NCI-H526 treated with DMSO at 0.1 percent for 48 hours (cell line): Measurements from ENCODE around the gene TIFAB.
A peak's percentile ranks its signal among the peaks of the same experiment; 100 is the strongest.

Source experiments
- DNase-seq: peaks from one replicate; lab custom pipeline; 2025; lab: John Stamatoyannopoulos, UW

Gene TIFAB

GRCh38 chr5:135481909-135482311 lies 29.8 kb upstream of the TIFAB start:
- DNase-seq = no peak

GRCh38 chr5:135481387-135481786 lies 29.2 kb upstream of the TIFAB start:
- no peak for DNase-seq

GRCh38 chr5:135480511-135480910 lies 28.4 kb upstream of the TIFAB start:
- DNase-seq = no peak

- no peak for DNase-seq
Observed at GRCh38 chr5:135478938-135479337, 26.8 kb upstream of the TIFAB start.

DNA sequence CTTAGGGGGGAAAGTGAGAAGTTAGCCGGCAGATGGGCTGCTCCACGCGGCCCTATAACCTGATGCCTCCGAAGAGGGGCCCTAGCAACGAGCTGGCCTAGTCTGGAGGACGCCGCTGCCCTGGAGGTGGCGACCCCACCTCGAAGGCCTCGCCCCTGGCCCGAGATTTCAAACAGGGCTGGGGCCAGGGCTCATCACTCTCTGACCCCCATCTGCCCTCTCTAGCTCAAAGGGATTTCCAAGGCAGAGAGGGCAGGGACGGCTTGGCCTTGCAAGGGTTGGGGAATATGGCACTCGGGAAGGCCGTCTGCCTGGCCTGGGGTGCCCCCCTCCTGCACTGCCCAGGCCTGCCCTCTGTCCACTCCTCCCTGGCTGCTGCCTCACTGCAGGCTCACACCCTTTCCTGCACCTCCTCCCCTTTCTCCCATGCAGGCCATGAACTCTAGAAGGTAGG lies 25.5 kb upstream of the TIFAB start:
- DNase-seq = no peak

DNA sequence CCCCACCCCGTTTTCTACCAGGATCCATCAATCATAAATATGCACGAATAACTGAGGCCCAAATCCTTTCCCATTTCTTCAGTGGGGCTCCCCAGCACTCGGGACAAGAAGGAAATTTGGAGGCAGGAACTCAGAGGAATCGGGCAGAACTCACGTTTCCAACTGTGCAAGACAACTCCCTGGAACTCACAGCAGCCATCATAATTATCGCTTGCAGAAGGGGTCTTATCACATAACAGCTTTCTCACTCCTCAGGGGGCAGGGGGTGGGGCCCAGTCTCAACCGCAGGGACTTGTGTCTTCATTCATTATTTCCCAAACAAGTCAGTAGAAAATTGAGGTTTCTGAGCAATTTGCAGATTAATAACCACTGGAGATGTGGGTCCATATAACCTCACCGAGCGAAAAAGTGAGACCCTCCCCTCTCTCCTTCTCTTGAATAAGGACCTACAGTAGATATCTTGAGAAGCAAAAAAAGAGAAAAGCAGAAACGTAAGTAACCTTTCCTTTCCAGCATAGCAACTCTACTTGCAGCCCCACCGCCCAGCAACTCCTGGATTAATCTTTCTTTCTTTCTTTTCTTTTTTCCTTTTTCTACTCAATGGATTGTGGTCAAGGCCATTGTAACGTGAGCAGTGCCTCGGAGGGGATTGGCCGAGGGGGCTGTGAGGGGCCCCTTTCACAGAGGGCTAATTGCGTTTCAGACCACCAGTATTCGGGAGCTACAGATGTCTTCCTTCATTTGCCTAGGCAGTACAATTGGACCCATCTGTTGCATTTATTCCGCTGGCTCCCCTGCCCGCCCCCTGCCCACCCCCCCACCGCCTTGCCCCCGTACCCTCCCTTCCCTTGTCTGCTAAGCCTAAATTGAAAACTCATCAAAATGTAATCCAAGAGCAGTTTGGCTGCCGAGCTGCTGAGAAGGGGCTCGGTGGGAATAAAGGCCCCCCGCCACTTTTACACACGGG lies 24.7 kb upstream of the TIFAB start:
- no peak for DNase-seq

DNA sequence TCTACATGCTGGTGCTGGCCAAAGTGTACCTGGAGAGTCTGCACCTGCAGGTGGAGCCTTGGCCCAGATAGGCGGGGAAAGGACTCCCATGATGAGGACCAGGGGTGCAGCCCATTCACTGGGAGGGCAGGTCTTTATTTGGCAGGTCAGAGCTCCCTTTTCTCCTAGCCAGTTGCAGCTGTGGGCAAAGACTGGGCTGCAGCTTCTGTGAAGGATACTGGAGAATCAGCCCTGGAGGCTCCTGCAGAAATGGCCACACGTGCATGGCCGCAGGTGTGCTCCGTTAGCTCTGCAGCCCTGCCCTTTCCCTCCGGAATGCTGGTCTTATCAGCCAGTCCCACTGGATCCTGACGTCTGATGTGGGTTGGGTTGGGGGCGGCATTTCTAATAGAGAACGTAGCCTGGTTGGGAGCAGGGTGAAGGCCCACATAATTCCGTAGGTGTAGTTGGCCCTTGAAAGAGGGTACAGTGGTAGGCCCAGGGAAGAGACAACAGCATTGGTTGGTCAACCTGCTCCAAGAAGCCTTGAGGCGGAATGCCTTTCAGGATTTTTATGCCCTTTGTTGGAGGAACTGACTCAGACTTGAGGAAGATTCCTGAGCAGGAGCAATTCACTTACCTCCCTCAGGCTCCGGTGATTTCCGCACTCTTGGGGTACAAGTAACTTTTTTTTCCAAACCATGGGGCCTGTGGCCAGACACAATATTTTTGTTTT lies 22.0 kb upstream of the TIFAB start:
- no peak for DNase-seq

- DNase-seq = no peak
Observed at GRCh38 chr5:135472141-135472540, 20.0 kb upstream of the TIFAB start.

GRCh38 chr5:135471726-135472125 lies 19.6 kb upstream of the TIFAB start:
- no peak for DNase-seq

- no peak for DNase-seq
Observed at GRCh38 chr5:135469911-135470310, 17.8 kb upstream of the TIFAB start.

DNA sequence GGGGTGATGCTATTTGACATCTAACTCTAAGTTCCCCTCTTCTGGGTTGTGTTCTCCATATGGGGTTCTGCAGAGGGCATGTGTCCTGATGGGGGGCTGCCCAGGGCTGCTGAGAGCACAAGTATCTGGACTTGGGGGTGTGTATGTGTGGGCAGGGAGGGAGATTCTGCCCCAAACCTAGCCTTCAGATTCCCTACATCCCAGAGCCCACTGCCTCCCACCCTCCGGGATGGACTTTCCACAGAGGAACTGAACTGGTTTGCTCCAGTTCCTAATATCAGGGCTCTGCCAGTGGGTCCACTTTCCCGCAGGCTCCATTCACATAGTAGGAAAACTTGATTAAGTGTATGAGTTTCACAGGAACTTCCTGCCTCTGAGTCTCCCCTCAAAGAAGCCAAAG lies 16.4 kb upstream of the TIFAB start:
- DNase-seq = no peak

DNA sequence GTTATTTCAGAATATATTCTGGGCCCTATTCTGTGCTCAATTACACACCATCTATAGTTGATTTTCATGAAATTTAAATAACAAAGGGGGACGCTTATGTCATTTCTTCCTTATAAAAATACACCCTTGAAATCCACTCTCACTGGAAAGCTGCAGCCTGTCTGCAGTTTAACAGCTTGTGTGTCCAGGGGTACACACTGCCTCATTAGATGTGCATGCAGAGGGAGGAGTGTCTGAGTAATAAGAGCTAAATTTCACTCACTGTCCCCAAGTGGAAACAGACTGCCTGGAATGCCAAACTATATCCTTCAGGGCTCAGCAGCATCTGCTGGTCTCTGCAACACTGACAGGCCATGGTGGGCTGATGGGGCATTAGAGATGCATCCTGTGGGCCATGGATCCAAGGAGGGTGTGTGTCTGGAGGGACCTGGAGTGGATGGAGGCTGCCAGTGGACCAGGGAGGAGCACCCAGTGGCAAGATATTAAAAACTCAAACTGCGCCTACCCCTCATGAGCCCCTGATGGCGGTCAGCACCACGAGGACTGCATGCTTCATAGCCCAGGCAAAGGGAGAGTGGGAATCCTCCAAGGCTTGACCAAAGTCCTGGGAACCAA lies 15.8 kb upstream of the TIFAB start:
- DNase-seq = no peak

DNA sequence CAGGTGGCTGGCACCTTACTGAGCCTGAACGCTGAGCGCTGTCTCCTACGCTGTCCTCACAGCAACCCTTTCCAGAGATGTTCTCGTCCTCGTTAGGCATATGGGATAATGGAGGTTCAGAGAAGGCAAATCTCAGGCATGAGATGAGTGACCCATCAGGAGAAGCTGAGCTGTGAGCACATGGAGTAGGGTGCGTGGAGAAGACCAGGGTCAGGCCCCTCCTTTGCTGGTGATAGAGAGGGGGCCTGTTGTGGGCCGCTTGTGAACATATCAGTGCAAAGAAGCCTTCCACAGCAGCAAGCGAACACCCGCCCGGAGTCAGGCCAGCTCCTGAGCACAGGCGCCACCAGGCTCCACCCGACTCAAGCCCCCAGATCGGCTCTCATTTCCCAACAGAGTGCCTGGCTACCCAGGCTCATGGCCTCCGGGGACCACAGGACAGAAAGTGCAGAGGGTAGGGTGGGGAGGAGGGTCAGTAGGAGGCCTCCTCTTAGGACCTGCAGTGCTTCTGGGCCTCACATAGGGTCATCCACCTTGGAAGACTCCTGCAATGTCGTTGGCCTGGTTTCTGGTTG lies 15.0 kb upstream of the TIFAB start:
- DNase-seq = no peak

DNA sequence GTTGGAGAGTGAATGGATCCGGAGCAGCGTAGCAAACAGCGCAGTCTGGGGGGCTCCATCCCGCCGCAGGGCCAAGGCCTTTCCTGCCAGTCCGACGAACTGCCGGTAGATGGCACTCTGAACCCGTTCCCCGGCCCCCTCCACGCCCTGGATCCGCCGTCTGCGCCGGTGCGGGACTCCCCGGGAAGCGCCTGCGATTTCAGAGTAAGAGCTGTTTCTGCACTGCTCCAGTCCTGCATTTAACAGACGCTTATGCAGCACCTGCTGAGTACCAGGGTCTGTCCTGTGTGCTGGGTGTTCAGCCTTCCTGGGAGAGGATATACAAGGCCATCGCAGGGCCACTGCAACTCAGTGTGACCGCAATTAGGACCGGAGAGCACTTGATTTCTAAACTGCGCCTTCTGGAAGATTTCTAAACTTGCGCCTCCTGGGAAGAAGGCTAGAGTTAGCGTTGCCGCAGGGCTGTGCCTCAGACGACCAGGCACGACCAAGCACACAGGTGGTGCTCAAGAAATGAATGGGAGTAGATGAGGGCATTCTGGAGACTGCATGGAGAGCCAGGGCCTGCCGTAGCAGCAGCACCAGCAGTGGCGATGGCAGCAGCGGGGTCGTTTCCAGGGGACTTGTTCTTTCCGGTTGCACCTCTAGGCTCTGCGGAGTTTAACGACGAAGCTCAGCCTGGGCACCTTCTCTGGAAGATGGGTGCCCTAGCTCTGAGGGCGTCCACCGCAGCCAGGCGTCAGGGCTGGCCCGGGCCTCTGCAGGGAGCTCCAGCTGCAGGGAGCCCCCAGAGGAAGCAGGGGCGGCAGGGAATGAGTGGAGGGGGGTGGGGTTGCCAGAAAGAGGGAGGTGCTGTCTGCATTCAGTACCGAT lies 14.3 kb upstream of the TIFAB start:
- DNase-seq = peak; percentile 8

GRCh38 chr5:135465391-135466122 lies 13.4 kb upstream of the TIFAB start:
- no peak for DNase-seq

DNA sequence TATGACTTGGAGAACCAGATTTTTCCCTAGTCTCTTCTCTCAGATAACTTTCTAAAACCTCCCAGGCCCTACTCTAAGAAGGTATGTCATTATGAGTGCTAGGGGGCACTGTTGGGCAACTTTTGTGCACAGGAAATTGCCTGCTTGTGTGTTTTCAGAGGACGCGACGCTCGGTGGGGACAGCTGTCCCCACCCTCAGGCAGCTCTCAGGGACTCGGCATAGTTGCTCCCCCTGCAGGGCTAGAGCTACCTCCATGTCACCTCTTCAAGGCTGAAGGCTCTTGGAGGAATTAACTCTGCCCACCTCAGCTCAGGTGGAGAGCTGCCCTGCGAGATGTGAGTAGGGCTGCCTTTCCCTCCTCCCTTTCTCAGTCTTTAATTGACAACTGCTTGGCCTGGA lies 10.2 kb upstream of the TIFAB start:
- peak; percentile 48 for DNase-seq

DNA sequence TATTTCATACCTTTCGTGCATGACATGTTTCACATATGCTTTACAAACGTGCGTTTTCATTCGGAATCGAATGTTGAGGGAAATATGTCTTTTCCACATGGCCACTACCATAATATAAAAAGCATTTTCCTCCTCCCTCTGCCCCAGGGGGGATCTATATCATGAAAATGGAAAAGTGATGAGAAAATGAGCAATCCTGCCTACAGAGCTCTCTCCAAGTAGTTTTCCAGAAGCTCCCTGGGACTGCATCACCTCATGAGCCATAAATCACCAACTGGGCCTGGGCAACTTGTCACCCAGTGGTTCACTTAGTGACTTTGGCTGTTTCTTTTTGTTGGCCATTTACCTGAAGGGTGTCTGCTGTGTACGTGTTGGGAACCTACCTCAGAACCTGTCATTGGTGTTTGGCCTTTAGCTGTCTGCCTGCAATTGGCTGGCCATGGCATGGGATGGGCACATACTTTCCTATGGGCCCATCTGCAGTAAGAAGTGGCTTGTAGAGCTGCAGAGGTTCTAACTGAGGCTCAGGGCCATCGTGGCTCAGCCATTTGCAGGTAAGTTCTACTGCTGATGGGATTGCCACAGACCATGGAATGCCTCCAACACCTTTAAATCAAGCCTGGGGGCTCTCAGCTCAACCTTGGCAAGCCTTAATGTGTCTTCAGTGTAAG lies 9.5 kb upstream of the TIFAB start:
- no peak for DNase-seq

DNA sequence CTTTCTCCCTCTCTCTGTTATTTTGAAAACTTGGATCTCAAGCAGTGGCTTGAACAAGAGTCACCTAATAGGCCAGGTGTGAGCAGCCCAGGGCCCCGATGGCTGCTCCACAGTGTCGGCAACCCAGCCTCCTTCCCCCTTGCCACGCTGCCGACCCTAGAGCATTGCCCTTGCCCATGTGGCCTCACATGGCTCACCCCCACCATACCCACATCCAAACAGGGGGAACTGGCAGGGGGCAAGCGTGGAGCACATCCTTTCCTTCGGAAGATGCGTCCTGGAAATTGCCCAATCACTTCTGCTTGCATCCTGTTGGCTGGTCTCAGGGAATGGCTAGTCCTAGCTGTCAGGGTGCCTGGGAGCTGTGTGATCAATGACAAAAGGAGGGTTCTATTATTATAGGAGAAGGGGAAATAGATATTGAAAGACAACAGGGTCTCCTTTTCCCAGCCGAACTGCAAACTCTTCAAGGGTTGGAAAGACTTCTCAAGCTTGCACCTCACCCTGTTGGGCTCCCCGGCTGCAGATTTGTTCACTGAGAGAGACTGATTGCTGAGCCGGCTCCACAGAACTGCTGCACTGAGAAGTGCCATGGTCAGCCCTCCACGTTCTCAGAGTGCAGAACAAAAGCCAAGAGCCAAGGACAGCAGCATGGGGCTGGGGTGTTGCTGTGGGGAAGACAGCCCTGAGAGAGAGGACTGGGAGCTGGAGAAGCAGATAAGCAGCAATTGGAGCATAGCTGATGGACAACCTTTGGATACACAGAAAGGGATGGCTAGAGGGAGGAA lies 8.3 kb upstream of the TIFAB start:
- DNase-seq = no peak

DNA sequence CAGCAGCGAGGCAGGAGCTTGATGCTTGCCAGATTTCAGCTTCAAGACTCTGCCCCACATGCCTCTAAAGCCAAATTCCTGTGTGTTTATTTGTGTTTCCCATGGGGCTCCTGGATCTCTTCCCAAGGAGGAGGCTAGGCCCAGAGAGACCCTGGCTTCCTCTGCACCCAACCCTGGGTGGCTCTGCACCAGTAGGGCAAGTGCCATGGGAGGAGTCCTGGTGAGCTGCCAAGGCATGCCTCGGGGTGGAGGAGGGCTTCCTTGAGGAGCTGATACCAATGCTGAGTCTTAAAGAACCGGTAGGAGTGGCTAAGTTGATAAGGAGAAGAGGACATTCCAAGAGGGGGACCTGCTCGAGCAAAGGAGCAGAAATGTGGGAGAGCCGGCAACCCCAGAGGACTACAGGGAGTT lies 6.8 kb upstream of the TIFAB start:
- DNase-seq = no peak
